ENCODE data around the gene GALNT2. TPM values are rescaled to one million over a fixed set of nuclear protein-coding genes. Genes with fewer than 3 reads are reported as not detected.

The GALNT2 gene
- polyA plus RNA-seq, 1 of the 3 experiments (the other 2 are of a cell fraction) = 118 TPM

GRCh38 chr1:230314142-230314470, 247.1 kb downstream of the GALNT2 start:
- TF ChIP-seq REST (IDR thresholded peaks at IDR 0.05; ENCODE audit: low read depth, low read length) = no peak
- no peak for TF ChIP-seq CHD2 (IDR thresholded peaks at IDR 0.05; ENCODE audit: low read length, partially characterized antibody)
- no peak for TF ChIP-seq FOXJ3 (CRISPR knock-in tag; IDR thresholded peaks at IDR 0.05)
- TF ChIP-seq, protein P1, sequence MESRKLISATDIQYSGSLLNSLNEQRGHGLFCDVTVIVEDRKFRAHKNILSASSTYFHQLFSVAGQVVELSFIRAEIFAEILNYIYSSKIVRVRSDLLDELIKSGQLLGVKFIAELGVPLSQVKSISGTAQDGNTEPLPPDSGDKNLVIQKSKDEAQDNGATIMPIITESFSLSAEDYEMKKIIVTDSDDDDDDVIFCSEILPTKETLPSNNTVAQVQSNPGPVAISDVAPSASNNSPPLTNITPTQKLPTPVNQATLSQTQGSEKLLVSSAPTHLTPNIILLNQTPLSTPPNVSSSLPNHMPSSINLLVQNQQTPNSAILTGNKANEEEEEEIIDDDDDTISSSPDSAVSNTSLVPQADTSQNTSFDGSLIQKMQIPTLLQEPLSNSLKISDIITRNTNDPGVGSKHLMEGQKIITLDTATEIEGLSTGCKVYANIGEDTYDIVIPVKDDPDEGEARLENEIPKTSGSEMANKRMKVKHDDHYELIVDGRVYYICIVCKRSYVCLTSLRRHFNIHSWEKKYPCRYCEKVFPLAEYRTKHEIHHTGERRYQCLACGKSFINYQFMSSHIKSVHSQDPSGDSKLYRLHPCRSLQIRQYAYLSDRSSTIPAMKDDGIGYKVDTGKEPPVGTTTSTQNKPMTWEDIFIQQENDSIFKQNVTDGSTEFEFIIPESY (IDR thresholded peaks at IDR 0.05; ENCODE audit: borderline replicate concordance, low read depth) = no peak
- TF ChIP-seq, protein P2, sequence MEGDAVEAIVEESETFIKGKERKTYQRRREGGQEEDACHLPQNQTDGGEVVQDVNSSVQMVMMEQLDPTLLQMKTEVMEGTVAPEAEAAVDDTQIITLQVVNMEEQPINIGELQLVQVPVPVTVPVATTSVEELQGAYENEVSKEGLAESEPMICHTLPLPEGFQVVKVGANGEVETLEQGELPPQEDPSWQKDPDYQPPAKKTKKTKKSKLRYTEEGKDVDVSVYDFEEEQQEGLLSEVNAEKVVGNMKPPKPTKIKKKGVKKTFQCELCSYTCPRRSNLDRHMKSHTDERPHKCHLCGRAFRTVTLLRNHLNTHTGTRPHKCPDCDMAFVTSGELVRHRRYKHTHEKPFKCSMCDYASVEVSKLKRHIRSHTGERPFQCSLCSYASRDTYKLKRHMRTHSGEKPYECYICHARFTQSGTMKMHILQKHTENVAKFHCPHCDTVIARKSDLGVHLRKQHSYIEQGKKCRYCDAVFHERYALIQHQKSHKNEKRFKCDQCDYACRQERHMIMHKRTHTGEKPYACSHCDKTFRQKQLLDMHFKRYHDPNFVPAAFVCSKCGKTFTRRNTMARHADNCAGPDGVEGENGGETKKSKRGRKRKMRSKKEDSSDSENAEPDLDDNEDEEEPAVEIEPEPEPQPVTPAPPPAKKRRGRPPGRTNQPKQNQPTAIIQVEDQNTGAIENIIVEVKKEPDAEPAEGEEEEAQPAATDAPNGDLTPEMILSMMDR (IDR thresholded peaks at IDR 0.05) = no peak
- TF ChIP-seq, protein P3, sequence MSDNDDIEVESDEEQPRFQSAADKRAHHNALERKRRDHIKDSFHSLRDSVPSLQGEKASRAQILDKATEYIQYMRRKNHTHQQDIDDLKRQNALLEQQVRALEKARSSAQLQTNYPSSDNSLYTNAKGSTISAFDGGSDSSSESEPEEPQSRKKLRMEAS (IDR thresholded peaks at IDR 0.05; ENCODE audit: low read depth) = no peak
- TF ChIP-seq FOXM1 (IDR thresholded peaks at IDR 0.05; ENCODE audit: low read depth) = no peak
- TF ChIP-seq YY1 (IDR thresholded peaks at IDR 0.05; ENCODE audit: low read depth) = no peak
- TF ChIP-seq, protein P4, sequence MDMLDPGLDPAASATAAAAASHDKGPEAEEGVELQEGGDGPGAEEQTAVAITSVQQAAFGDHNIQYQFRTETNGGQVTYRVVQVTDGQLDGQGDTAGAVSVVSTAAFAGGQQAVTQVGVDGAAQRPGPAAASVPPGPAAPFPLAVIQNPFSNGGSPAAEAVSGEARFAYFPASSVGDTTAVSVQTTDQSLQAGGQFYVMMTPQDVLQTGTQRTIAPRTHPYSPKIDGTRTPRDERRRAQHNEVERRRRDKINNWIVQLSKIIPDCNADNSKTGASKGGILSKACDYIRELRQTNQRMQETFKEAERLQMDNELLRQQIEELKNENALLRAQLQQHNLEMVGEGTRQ (IDR thresholded peaks at IDR 0.05; ENCODE audit: borderline replicate concordance, low read depth, low read length) = no peak
- TF ChIP-seq RXRA (IDR thresholded peaks at IDR 0.05; ENCODE audit: borderline replicate concordance, low read depth) = no peak
- TF ChIP-seq FOSL2 (IDR thresholded peaks at IDR 0.05; ENCODE audit: borderline replicate concordance, low read depth) = no peak
- TF ChIP-seq GABPA (IDR thresholded peaks at IDR 0.05; ENCODE audit: low read depth) = no peak
- no peak for TF ChIP-seq SIN3A (IDR thresholded peaks at IDR 0.05; ENCODE audit: borderline replicate concordance, low read depth, low read length)
- TF ChIP-seq TCF12 (IDR thresholded peaks at IDR 0.05) = no peak
- no peak for TF ChIP-seq PBX3 (IDR thresholded peaks at IDR 0.05)
- no peak for TF ChIP-seq SMC3 (IDR thresholded peaks at IDR 0.05; ENCODE audit: low read depth, low read length)
- no peak for TF ChIP-seq RCOR1 (IDR thresholded peaks at IDR 0.05; ENCODE audit: low read length)
- TF ChIP-seq JUND (IDR thresholded peaks at IDR 0.05) = no peak
- TF ChIP-seq GATA2 (CRISPR knock-in tag; IDR thresholded peaks at IDR 0.05) = no peak
- no peak for TF ChIP-seq EP300 (IDR thresholded peaks at IDR 0.05; ENCODE audit: borderline replicate concordance in 1 of 2, low read depth in 1 of 2, low read length in 1 of 2)
- peaks cover 0 to 11% of the 10 kb centered on the region in 2 experiments; a peak in 1 of 4 replicates for H3K4me1 ChIP-seq (ENCODE audit: control insufficient read depth in 1 of 2, insufficient read depth in 2 of 2, low read depth in 1 of 2, low read length in 1 of 2)
- H3K79me2 ChIP-seq (ENCODE audit: insufficient read depth) = no peaks in the 10 kb centered on the region
- WGBS (ENCODE audit: low lambda C conversion rate) = 55% methylated on average over 8 of the region's 8 CpGs
- DNase-seq = no peak
- no peak overlapping the region for H3K4me3 ChIP-seq (ENCODE audit: low read depth in 2 of 2, low read length in 1 of 2)
- H2AFZ ChIP-seq (ENCODE audit: low read depth) = no peak overlapping the region
- H3K9me2 ChIP-seq = no peaks in the 10 kb centered on the region
- no peaks in the 10 kb centered on the region for H3K36me3 ChIP-seq (replicated peaks in 1 of 2; ENCODE audit: control insufficient read depth in 1 of 2, insufficient read depth in 2 of 2, low read length in 1 of 2)
- CTCF ChIA-PET = interaction anchor here (1.2 to 1.7 kb wide), 3 partner anchors 38 to 653 kb away, joined by 3 to 4 read pairs (median 3); no protein-coding TSS in a partner anchor
- H4K20me1 ChIP-seq (ENCODE audit: insufficient read depth) = no peaks in the 10 kb centered on the region
- no peaks in the 10 kb centered on the region for H3F3A ChIP-seq (replicated peaks; ENCODE audit: insufficient read depth)
- no peak overlapping the region for H3K9ac ChIP-seq
- no peak overlapping the region for H3K4me2 ChIP-seq
- H3K27ac ChIP-seq (ENCODE audit: low read depth in 2 of 2, low read length in 1 of 2) = no peak overlapping the region
- H3K27me3 ChIP-seq (ENCODE audit: insufficient read depth) = no peaks in the 10 kb centered on the region
- POLR2A ChIA-PET = no interaction called here
- no peaks in the 10 kb centered on the region for H3K9me3 ChIP-seq
